Measurements from ENCODE around the gene SBNO1. TPM values are rescaled to one million over a fixed set of nuclear protein-coding genes. Genes with fewer than 3 reads are reported as not detected.
A peak's percentile ranks its signal among the peaks of the same experiment; 100 is the strongest.
"Not testable (repeated sequence)": the region's sequence is repeated elsewhere in the genome, so short reads cannot be mapped to it uniquely, and the experiment has no call there.

Gene SBNO1
- total and polyA plus RNA-seq, 12 donors, result 3.8 to 30.9 (median 23.4) TPM

DNA sequence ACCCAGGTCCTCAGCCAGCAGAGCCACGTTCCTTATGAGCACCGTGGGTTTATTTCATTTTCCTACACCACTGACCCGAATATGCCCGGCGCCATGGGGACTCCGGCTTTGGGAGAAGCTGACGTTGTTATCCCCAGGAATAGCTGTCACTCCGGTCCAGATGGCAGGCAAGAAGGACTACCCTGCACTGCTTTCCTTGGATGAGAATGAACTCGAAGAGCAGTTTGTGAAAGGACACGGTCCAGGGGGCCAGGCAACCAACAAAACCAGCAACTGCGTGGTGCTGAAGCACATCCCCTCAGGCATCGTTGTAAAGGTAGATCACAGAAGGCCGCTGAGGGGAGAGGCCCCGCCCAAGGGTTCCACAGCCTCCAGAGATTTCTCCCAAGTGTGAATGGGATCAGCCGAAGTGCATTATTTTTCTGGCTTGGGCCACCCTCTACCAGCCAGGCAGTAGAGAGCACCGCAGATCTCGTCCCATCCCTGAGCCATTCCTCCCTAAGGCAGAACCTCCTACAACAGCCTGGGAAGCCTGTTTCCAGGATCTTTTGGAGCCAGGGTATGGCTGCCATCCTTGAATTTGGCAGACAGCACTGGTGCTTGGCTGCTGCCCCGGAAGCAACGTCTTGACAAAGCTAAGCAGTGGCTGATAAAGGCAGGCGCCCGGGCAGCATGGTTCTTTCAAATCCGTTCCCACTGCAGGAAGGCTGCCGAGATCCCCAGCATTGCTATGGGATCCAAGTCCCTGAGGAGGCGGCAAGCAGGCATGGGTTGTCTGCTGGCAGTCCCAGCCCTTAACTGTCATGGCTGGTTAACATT is 110.8 kb downstream of the SBNO1 start:
- Histone ChIP-seq H3K27me3 (no peaks in the 10 kb centered on the region), H3K36me3 (replicated peaks in 1 of 2) (peaks cover 0 to 50% of the 10 kb centered on the region in 2 donors), H3K4me3 (no peak overlapping the region), H3K27ac (no peak overlapping the region), H3K9me3 (replicated peaks in 1 of 3) (no peaks in the 10 kb centered on the region), H3K4me1 (replicated peaks in 1 of 2) (peaks cover 9 to 13% of the 10 kb centered on the region in 2 donors)
- TF ChIP-seq, protein P1, sequence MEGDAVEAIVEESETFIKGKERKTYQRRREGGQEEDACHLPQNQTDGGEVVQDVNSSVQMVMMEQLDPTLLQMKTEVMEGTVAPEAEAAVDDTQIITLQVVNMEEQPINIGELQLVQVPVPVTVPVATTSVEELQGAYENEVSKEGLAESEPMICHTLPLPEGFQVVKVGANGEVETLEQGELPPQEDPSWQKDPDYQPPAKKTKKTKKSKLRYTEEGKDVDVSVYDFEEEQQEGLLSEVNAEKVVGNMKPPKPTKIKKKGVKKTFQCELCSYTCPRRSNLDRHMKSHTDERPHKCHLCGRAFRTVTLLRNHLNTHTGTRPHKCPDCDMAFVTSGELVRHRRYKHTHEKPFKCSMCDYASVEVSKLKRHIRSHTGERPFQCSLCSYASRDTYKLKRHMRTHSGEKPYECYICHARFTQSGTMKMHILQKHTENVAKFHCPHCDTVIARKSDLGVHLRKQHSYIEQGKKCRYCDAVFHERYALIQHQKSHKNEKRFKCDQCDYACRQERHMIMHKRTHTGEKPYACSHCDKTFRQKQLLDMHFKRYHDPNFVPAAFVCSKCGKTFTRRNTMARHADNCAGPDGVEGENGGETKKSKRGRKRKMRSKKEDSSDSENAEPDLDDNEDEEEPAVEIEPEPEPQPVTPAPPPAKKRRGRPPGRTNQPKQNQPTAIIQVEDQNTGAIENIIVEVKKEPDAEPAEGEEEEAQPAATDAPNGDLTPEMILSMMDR (IDR thresholded peaks at IDR 0.05), result no peak
- no peak for TF ChIP-seq POLR2A (IDR thresholded peaks at IDR 0.05)
- 81 to 84% (median 83%) methylated on average over 23 to 24 of the region's 24 CpGs for WGBS, 4 donors
- intact Hi-C loops (cut with DNase I), result no loop called here
- peak in 1 of 7 donors; percentile 50 for DNase-seq

GRCh38 chr12:123252365-123252764 is 112.3 kb downstream of the SBNO1 start:
- H3K9me3 ChIP-seq (replicated peaks in 1 of 3); H3K4me3 ChIP-seq; DNase-seq; H3K27me3 ChIP-seq; H3K27ac ChIP-seq; intact Hi-C loops (cut with DNase I): not testable (repeated sequence)
- 75 to 78% (median 76%) methylated on average over 8 to 9 of the region's 9 CpGs for WGBS, 4 donors
- Histone ChIP-seq H3K36me3 (replicated peaks in 1 of 2) (peaks cover 0 to 40% of the 10 kb centered on the region in 2 donors), H3K4me1 (replicated peaks in 1 of 2) (peaks cover 9 to 13% of the 10 kb centered on the region in 2 donors)

DNA sequence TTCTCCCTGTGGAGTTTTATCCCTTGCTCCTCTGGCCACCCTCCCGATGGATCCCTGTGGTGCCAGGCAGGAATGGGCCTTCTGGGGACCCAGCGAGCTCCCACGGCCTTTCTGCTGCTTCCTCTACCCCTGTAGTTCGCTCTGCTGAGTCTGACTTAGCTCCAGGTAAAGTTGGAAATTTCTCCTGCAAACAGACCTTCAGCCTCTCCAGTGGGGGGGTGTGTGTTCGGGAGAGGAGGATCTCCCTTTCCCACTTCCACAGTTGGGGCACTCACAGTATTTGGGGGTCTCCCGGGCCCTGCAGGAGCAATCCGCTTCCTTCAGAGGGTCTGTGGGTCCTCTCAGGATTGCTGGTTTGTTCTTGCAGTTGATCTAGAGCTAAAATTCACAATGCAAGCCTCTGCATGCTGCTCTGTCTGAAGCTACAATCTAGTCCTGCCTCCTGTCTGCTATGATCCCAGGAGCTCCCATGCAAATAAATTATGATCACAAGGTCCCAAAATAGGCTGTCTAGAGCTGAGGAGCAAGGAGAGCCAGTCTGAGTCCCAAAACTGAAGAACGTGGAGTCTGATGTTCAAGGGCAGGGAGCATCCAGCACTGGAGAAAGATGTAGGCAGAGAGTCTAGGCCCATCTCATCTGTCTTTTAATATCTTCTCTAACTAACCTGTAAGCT is 113.1 kb downstream of the SBNO1 start:
- intact Hi-C loops (cut with DNase I), result no loop called here
- DNase-seq, result no peak

DNA sequence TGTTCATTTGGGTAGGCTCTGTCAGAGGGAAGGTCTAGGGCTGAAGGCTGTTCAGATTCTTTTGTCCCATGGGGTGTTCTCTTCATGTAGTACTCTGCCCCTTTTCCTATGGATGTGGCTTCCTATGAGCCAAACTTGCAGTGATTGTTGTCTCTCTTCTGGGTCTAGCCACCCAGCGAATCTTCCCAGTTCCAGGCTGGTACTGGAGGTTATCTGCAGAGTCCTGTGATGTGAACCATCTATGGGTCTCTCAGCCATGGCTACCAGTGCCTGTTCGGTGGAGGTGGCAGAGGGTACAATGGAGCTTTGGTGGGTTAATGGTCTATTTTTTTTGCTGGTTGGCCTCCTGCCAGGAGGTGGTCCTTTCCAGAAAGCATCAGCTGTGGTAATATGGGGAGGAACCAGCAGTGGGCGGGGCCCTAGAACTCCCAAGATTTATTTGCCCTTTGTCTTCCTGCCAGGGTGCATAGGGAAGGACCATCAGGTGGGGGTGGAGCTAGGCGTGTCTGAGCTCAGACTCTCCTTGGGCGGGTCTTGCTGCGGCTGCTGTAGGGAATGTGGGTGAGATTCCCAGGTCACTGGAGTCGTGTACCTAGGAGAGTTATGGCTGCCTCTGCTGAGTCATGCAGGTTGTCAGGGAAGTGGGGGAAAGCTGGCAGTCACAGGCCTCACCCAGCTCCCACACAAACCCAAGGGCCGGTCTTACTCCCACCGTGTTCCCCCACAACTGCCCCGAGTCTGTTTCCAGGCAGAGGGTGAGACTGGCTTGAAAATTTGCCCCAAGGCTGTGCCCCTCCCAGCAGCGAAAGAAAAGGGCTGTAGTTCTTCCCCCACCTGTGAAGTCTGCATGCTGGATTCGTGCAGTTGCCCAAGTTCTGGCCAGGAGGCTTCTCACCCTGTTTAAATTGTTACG is 113.9 kb downstream of the SBNO1 start:
- DNase-seq, result peak in 4 of 7 donors; percentile 47 to 65 (median 56)

More for the DNA sequence above, 113.1 kb downstream of the SBNO1 start:
- Histone ChIP-seq H3K9me3 (replicated peaks in 1 of 3) (no peaks in the 10 kb centered on the region), H3K4me3 (no peak overlapping the region), H3K36me3 (replicated peaks in 1 of 2) (peaks cover 0 to 32% of the 10 kb centered on the region in 2 donors), H3K27me3 (no peaks in the 10 kb centered on the region), H3K27ac (peak overlapping the region in 1 of 5 donors; percentile 55), H3K4me1 (replicated peaks in 1 of 2) (peaks cover 9 to 13% of the 10 kb centered on the region in 2 donors)
- TF ChIP-seq, protein P1 (IDR thresholded peaks at IDR 0.05), result no peak
- TF ChIP-seq POLR2A (IDR thresholded peaks at IDR 0.05), result no peak
- WGBS, 4 donors, result 82 to 90% (median 84%) methylated on average over 7 to 8 of the region's 8 CpGs

GRCh38 chr12:123248996-123249741 is 115.5 kb downstream of the SBNO1 start:
- H3K27ac ChIP-seq; H3K4me3 ChIP-seq; H3K27me3 ChIP-seq; H3K9me3 ChIP-seq (replicated peaks in 1 of 3); H3K36me3 ChIP-seq (replicated peaks in 1 of 2); intact Hi-C loops (cut with DNase I); DNase-seq: not testable (repeated sequence)
- WGBS, 4 donors, result 96 to 100% (median 98%) methylated on average over 4 to 26 of the region's 26 CpGs; no CpG with 5 or more reads in 1 of the 4 donors
- peaks cover 9 to 13% of the 10 kb centered on the region in 2 donors for H3K4me1 ChIP-seq (replicated peaks in 1 of 2)

More for the DNA sequence above, 113.9 kb downstream of the SBNO1 start:
- Histone ChIP-seq H3K4me3 (no peak overlapping the region), H3K27me3 (no peaks in the 10 kb centered on the region), H3K4me1 (replicated peaks in 1 of 2) (peaks cover 9 to 13% of the 10 kb centered on the region in 2 donors), H3K9me3 (replicated peaks in 1 of 3) (no peaks in the 10 kb centered on the region), H3K27ac (peak overlapping the region in 1 of 5 donors; percentile 55), H3K36me3 (replicated peaks in 1 of 2) (peaks cover 0 to 24% of the 10 kb centered on the region in 2 donors)
- WGBS, 4 donors, result 56 to 82% (median 60%) methylated on average over 5 to 13 of the region's 13 CpGs
- TF ChIP-seq, protein P1 (IDR thresholded peaks at IDR 0.05), result no peak
- no peak for TF ChIP-seq POLR2A (IDR thresholded peaks at IDR 0.05)
- intact Hi-C loops (cut with DNase I), result no loop called here

DNA sequence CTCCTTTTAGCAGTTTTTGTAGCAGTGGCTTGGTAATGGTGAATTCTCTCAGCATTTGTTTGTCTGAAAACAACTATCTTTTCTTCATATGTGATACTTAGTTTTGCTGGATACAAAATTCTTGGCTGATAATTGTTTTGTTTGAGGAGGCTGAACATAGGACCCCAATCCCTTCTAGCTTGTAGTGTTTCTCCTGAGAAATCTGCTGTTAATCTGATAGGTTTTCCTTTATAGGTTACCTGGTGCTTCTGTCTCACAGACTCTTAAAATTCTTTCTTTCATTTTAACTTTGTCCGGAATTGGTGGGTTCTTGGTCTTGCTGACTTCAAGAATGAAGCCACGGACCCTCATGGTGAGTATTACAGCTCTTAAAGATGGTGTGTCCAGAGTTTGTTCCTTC is 116.5 kb downstream of the SBNO1 start:
- H3K27ac ChIP-seq; intact Hi-C loops (cut with DNase I); H3K27me3 ChIP-seq; H3K36me3 ChIP-seq (replicated peaks in 1 of 2); H3K4me3 ChIP-seq; DNase-seq; H3K9me3 ChIP-seq (replicated peaks in 1 of 3): not testable (repeated sequence)
- peaks cover 9 to 13% of the 10 kb centered on the region in 2 donors for H3K4me1 ChIP-seq (replicated peaks in 1 of 2)
- 96 to 100% (median 99%) methylated on average over 2 of the region's 2 CpGs for WGBS, 4 donors
